KBM-7 (cell line): ENCODE measurements around the gene APIP.

Source experiments
- DNase-seq: peaks from one replicate; pipeline ENCODE4 v3.0.0-alpha.2; 2015
- in situ Hi-C: fragments of 300-500 bp; cut with MboI; formaldehyde crosslinking; loops from 2 replicates; pipeline ENCODE4 v1.14.3; 2020; ENCODE audit warnings: low sequenced_read_pairs, low pct_unique_long_range_greater_than_20kb, mixed read lengths

The APIP gene

GRCh38 chr11:34856251-34856650 lies 59.9 kb downstream of the APIP start:
- no peak for DNase-seq
- in situ Hi-C loops: no loop called here

- in situ Hi-C loops: no loop called here
- no peak for DNase-seq
Measured at GRCh38 chr11:34855754-34856095, 60.5 kb downstream of the APIP start.

- DNase-seq: no peak
Measured at GRCh38 chr11:34855021-34855753, 61.0 kb downstream of the APIP start.

GRCh38 chr11:34851916-34852315 lies 64.3 kb downstream of the APIP start:
- in situ Hi-C loops: no loop called here
- DNase-seq: no peak

More at GRCh38 chr11:34855021-34855753, 61.0 kb downstream of the APIP start:
- in situ Hi-C loops: no loop called here

GRCh38 chr11:34850334-34850733 lies 65.8 kb downstream of the APIP start:
- in situ Hi-C loops: no loop called here
- DNase-seq: no peak

- in situ Hi-C loops: no loop called here
Measured at GRCh38 chr11:34846467-34846866, 69.7 kb downstream of the APIP start.

GRCh38 chr11:34844463-34845112 lies 71.6 kb downstream of the APIP start:
- DNase-seq: no peak
- in situ Hi-C loops: no loop called here

More at GRCh38 chr11:34846467-34846866, 69.7 kb downstream of the APIP start:
- DNase-seq: no peak

- in situ Hi-C loops: no loop called here
- DNase-seq: no peak
Measured at GRCh38 chr11:34843271-34843670, 72.9 kb downstream of the APIP start.

- DNase-seq: peak; percentile 88
Measured at GRCh38 chr11:34840736-34841386, 75.3 kb downstream of the APIP start.

GRCh38 chr11:34839969-34840368 lies 76.2 kb downstream of the APIP start:
- in situ Hi-C loops: no loop called here
- no peak for DNase-seq

More at GRCh38 chr11:34840736-34841386, 75.3 kb downstream of the APIP start:
- in situ Hi-C loops: no loop called here

- DNase-seq: peak; percentile 15
- in situ Hi-C loops: no loop called here
Measured at GRCh38 chr11:34836958-34837856, 79.0 kb downstream of the APIP start.

GRCh38 chr11:34833602-34834001 lies 82.6 kb downstream of the APIP start:
- in situ Hi-C loops: no loop called here
- DNase-seq: no peak
